CD4-positive, alpha-beta T cell treated with Interleukin-4 for 1 hour (primary cell): ENCODE measurements around the gene METTL1.
"Not testable (repeated sequence)": the region's sequence is repeated elsewhere in the genome, so short reads cannot be mapped to it uniquely, and the experiment has no call there.

Experiments used
- DNase-seq, 2 donors: peaks; one replicate each; pipeline ENCODE4 v3.0.0-alpha.2; 2020 to 2022

Gene METTL1

DNA sequence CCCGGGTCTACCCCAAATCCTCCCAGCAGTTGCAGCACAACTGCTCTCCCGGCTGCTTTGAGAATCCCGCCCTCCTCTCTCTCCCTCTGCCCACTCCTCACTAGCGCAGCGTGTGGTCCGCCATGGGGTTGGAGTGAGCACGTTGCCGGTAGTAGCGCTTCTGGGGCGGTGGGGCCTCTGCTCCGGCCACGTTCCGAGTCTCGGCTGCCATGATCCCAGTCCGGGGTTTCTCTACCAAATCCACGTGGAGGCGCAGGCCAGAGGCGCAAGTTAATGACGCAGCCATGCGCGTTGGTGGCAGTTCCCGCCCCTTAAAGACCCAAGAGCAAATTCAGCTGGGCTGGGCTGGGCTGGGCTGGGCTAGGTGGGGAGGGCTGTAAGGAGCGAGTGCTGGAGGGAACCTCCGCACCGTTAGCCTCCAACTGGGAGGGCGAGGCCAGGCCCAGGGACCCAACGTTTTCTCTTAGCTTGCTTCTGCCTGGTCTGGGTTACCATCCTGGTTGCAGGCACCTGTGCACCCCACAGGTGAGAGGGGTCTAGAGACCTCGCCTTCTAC, at the start of gene METTL1:
TSS of gene METTL1 (minus strand) at position 233 of the 556 bp plus-strand sequence. CDS start at position 211, 22 bp downstream.
- peak; percentile 92 for DNase-seq

DNA sequence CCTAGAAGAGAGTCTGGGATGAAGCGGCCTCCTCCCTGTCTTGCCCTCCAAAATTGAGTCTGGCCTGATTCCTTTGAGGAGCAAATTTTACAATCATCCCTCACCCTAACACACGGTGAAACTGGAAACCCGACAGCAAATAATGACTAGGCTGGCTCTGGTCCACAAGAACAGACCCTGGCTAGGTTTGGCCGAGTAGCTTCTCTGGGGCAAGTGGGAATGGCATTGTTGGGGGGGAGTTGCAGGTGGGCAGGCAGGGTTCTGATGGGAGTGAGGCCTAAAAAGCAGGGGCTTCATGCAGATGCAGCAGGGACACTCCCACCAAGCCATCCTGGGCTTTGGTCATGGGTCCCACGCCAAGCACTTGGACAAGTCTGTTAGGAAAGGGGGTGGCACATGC, 49.1 kb upstream of the METTL1 start:
- DNase-seq = not testable (repeated sequence)

DNA sequence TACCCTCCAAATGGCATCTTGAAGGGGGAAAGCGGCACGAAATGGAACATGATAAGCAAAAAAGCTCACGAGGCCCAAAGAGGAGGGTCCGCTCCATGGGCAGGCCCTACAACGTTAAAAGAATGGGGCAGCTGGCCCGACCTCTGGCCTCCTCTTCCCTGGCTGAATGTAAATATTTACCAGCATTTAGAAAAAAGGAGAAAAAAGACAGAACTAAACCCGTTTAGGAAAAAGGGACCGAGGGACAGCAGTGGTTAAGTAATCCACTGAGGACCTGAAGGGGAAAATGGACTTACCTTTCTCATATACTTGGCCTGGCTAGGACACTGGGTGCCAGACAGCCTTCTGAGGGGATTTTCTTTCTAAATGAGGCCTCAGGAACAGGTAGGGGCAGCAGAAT, 48.2 kb upstream of the METTL1 start:
- not testable (repeated sequence) for DNase-seq

DNA sequence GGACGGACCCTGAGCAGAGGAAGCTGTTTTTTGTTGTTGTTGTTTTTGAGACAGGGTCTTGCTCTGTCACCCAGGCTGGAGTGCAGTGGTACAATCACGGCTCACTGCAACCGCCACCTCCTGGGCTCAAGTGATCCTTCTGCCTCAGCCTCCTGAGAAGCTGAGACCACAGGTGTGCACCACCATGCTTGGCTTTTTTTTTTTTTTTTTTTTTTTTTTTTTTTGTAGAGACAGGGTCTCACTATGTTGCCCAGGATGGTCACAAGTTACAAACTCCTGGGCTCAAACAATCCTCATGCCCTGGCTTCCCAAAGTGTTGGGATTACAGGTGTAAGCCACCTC, 46.1 kb upstream of the METTL1 start:
- DNase-seq = not testable (repeated sequence)

DNA sequence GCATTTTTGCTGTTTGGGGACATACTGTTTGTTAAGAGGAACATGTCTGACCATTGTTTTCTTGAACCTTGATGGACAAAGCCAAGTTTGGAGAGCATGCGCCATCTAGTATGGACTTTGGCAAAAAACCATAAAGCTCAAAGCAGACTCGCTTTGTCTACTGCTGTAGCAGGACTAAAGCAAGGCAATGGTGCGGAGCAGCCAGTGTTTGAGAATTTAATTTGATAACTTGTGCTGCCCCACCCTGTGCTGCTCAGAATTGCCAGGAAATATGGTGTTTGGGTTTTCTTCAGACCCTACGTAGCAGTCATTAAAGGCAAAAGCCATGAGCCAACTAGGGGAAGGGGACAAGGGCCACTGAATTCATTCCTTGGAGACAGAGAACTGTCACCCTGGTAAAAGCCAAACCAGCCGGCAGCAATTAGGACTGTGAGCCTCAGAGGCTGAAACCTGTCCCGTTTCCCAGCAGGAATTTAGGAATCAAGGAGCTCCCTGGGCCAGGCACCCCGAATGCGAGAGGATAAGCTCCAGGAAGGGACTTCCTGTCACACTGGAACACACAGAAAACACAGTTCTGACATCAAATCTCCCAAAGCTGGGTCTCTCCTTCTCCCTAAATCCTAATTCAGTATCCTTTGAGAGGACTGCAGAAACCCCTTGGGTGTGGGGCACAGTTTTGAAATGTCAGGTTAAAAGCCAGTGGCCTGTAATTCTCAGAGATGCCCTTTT, 45.5 kb upstream of the METTL1 start:
- no peak for DNase-seq

DNA sequence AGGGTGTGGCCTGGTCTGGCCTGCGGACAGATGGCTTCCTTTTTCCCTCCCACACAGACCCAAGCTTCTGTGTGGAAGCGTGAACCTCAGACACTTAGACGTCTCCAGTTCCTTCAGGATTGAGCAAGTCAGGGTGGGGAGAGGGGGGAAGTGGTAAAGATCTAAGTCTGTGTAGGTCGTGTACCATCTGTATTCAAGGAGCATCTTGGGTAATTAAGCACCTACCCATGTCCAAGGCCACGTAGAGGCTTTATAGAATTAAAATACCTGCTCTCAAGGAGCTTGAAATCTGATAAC, 44.9 kb upstream of the METTL1 start:
- no peak for DNase-seq

DNA sequence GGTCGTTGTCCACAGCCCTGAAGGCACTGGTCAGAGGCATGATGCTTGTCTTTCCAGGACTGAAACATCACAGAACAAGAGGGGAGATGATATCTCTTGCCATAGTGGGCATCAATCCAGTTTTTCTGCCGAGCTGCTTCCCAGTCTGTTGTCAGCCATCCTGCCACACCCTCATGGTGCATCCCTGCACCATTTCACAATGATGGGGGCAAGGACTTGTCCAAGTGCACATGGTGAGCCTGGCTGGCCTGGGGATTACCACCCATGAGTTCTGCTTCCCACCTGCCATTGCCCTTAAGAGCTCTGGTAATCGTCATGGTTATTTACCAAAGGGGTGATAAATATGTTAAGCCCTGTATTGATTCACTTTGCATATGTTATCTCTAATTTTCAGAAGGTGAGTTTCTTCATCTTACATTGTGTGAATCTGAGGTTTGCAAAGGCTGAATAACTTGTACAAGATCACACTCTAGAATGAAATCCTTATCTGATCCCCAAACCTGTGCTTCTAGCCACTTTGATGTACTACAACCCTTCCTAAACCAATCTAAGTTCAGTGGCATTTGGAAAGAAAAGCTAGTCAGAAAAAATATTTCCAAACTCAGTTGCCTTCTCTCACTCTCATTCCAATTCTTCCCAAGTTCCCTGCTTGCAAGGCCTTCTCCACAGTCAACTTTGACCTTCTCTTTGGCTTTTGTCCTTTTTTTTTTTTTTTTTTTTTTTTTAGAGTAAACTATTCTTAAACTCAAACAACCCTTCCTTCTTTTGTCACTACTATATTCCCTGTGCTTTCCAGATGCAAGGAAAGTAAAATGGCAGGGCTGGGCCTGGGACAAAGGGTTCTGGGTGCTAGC, 44.3 kb upstream of the METTL1 start:
- no peak for DNase-seq

DNA sequence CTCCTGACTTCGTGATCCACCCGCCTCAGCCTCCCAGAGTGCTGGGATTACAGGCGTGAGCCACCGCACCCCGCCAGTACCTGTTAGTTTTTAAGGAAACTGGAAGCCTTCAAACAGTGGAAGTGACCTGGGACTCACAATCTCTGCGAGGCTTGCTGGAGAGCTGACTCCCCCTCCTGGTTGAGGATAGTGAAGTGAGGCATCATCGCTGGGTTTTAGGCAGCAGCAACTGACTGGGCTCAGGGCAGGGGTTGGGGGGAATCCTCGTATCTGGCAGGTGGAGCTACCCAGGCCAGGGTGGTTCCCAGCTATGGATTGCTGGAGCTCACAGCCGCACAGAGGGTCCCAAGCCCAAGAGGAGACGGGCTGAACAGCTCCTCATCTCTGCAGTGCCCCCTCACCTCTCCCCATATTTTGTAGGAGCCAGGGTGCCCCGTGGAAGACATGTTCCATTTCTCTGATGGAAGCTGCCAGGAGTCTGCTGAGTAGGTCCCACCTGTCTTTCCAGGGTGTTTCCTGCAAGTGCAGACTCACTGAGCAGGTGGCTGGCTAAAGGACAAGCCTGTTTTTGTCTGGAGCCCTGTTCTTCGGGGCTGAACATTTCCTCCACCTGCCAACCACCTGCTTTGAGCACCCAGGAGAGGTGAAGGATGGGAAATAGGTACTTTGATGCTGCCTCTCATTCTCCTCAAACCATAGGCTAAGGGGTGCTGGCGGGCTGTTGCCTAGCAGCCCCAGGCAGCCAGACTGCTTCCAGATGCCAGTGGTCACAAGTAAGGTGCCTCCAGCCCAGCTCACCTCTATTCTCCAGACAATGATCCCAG, 43.5 kb upstream of the METTL1 start:
- DNase-seq = no peak

DNA sequence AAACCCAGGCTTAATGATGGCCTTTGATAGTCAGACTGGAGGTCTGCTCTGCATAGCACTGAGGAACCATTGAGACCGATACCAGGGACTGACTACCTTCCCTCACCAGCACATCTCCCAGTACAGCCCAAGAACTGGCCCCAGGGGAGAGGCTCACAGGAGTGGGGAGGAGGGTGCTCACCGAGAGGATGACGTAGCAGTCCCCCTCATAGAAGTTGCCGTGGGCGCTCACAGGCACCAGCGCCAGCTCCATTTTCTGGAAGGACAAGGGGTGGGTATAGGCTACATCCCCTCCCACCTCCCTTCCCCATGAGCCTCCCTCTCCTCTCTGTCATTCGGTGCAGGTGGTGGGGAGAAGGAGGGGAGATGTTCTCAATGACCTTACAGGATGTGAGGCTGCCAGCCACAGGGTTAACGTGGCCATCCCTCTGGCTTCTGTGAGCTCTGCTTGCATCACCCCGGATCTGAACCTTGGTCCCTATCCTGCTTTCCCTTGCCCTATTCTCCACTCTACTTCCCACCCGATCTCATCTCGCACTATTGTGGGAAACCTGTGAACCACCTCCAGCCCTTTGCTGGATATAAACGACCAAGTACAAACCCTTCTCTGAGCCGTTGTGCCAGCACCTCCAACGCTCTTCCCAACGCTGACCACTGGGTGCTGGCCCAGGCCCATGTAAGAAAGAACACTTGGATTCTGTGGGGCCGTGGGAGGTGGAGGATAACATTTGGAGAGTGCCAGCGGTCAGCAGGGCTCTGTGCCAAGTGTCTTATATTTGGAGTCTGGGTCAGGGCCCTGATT, 42.3 kb upstream of the METTL1 start:
- no peak for DNase-seq

DNA sequence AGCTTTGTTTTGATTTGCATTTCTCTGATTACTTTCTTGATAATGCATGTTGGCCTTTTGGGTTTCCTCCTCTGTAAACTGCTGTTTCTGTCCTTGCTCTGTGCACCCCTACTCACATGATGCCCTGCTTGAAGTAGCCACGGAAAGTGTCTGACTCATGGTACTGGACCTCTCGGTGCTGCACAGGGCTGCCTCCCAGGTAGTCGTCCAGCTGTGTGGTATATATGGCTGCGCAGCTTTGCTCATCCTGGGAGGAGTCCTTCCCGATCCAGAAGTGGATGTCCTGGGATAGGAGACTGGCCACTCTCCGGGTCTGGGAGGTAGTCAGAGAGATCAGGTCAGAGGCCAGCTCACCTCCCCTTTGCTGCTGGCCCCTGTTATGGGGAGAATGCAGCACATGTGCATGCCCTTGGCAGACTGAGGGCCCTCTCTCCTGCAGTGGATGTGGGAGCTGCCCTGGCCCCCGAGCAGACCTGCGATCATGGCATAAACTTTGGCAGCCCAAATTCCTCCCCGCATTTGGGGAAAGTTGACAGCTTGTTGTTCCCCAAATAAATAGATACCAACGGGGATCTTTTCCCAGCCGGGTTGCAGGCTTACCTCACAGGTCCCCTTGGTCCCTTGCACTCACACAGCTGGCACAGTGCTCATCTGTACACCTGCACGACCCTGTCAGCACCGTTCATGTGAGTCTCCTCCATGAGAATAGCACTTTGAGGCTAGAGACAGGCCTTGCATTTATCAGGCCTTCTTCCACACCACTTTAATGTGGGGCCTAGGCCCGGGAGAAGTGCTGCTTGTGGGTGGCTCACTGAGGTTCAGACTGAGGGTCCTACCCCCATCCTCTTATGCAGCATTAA, 41.4 kb upstream of the METTL1 start:
- DNase-seq = no peak

DNA sequence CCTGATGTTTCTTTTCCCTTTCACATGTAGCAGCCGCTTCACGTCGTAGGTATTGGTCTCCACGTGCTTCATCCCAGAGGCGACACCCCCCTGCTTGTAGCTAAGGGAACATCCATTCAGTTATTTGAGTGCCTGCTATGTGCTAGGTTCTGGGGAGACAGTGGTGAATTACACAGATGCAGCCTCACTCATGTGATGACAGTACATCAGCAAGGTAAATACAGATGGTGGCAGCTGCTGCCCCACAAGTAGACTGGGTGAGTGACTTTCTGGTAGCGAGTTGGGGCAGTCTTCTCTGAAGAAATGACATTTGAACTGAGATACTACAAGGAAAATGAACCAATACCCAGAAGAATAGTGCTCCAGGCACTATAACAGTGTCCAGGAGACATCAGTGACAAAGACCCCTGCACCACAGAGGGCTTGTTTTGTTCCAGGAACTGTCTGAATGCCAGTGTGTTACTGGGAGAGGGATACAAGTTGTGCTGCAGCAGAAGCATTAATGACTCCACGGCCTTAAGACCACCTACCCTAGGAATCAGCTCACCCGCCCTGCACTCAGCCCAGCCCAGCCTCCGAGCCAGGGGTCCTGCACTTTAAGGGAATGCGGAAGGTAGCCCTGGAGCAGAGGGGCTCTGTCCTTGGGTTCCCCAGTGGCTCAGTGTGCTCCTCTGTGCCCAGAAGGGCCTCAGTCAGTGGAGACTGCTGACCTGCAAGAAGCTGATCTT, 39.3 kb upstream of the METTL1 start:
- DNase-seq = no peak

DNA sequence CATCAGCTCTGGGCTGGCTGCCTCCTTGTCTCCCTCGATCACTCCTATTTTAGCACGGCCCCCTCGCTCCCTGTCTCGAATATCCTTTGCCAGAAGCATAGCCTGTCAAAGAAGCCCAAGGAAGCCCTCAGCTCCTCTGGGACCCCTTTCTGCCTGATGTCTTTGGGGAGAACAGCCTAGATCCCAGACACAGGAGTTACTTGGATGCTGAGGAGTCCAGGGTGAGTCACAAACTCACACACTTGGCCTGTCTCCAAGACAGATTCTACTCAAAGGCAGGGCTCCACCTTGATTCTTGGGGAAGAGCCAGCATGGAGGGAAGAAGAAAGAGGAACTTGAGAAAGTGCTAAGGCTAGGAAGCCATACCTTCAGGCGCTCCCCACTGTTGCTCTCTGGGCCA, 38.5 kb upstream of the METTL1 start:
- no peak for DNase-seq

DNA sequence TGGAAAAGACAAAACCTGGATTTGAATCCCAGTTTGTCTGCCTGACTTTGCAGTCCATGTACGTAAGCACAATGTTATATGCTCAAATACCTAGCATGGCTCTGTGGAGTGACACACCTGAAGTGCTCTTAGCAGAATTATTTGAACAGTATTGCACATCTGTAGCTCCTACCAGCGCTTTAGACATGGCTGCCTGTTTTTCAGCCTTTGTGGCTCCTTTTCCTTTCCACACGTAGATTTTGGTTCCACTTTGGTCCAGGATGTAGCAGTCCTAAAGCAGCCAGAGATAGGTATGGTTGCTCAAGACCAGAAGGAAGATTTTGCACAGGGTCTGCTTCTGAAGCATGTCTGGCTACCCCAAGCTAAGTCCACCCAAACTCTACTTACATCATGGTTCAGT, 37.5 kb upstream of the METTL1 start:
- DNase-seq = no peak

DNA sequence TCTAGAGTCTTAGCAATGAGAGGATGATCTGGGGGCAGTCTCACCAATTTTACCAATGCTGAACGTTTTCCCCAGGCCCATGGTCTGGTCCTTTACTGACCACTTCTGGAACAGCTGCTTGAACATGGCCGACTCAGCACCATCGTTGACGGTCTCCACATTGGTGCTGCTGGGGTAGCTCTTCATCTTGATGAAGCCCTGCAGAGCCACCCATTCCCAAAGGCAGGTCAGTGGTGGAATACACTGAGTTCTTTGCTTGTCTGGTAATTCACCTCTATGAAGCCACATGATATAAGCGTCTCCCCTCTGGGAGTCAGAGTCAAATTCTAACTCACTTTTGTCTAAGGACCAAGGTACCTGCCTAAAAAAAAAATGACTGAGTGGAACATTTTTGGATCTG, 36.4 kb upstream of the METTL1 start:
- no peak for DNase-seq

DNA sequence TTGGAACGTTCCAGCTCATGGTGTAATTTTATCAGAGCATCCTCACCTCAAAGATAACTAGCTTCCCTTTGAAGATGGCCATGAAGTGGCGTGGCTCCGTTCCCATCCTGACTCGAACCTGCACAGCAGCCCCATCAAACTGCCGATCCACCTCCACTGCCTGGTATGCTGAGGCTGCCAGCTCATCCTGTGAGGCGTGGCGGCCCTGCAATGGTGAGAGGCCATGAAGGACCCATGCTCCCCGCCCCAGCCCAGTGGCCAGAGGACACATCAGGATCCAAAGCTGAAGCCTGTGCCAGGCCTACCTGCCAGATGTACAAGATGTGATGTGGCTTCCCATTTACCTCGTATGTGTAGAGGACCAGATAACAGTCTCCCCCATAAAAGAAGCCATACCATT, 35.4 kb upstream of the METTL1 start:
- no peak for DNase-seq

DNA sequence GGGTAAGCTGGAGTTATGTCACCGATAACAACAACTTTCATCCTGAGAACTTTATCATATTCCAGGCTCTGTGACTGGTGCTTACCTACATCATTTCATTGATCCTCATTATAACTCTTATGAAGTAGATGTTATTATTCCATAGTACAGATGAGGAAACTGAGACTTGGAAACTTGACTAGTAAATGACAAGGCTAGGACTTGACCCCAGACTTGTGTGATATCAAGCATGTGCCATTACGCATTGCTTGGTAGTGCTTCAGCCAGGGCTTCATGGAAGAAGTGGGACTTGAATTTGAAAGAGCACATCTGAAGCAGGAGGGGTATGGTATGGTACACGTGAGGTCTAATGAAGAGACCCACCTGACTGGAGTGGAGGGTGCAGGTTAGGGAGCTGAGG, 34.8 kb upstream of the METTL1 start:
- no peak for DNase-seq

DNA sequence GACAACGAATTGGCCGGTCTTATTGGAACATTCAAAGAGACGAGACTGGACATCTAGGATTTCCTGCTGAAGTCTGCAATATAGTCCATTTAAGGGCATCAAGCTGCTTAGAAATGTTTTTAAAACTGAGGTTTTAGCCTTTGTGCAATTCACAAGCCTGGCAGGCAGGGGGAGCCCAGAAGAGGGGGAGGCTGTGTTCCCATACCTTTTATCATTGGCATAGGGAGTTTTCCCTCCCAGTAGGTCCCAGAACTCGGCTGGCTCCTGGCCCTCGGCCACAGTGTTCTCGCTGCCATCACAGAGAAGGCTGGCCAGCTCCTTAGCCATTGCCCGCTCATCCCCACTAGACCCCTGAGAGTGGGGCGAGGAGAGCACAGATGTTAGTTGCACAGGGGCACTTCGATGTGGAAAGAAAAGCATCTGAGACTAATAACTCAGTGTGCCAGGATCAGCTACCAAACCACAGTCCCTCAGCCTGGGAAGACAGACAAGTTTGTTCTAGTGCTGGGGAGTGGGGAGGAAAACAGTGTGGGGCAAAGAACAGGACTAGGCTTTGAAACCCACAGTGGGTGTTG, 31.5 kb upstream of the METTL1 start:
- peak; percentile 17 to 39 for DNase-seq

DNA sequence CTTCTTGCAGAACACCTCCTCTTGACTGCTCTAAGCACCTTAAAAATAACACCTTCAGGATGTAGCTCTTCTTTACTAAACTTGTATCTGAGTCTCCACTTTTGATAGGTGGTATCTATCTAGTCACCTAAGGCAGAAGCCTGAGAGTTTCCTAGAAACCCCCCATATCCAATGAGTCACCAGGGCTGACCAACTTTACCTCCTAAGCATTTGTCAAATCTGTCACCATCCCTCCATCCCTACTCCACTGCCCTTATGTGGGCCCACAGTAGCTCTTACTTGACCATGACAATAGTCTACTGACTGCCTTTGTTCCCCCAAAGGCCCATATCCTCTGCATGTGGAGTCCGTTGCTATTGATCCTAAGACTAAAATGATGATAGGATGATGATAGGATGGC, 30.7 kb upstream of the METTL1 start:
- DNase-seq = no peak

DNA sequence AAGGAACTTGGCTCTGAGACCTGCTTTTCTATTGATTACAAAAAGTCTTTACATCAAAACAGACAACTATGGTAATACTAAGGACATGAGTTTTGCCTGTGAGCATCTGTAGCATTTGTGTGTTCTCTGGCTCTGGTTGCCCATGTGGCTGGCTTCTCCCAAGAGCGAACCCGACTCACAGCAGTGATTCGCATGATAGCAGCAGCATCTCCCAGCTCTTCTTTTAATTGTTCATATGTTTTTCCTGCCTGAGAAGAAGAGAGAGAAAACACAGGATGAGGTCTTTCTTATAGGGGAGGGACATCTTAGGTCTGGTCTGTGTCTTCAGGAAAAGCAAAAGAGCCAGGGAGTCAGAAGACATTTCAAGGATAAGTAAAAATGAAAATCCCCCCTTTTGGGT, 29.1 kb upstream of the METTL1 start:
- no peak for DNase-seq

DNA sequence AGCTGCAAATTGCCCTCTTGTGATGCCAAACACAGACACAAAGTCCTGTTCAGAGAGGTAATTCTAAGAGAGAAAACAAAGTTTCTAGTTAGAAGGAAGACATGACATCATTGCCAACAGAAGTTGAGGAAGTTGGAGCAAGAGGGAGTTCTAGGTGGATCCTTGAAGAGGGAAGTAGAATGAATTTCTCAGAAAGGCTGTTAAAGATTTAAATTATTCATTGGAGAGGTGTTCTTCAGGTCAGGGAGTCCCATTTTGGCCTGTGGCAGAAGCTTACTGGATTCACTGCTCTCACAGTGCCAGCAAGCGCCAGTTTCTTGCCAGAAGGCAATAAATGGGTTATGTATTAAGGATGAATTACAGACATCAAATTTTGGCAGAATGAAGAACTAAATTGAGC, 26.0 kb upstream of the METTL1 start:
- DNase-seq = no peak

DNA sequence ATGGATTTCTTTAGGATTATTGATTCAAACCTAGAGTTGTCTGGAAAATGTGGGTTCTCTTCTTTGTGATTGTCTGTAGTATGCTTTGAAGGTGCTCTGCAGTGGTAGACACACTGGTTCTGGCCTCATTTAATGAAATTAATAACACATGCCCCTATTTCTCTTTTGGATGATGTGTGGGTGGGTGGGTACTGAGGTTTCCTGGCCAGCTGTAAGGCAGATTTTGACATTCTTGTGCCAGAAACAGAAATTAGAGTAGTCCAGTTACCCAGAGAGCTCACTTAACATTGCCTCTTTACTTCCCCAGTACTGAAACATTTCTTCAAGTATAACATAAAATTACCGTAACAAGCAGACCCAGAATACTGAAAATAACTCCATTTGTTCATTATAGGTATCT, 25.1 kb upstream of the METTL1 start:
- DNase-seq = no peak
